GM19324 (cell line): ENCODE measurements around the gene WDR43.

Source experiments
- ATAC-seq: cut with Tn5 transposase; IDR thresholded peaks from one replicate; pipeline ENCODE4 v1.9.1; 2021; ENCODE audit warnings: mild to moderate bottlenecking, moderate library complexity; ENCODE audit not compliant: unreplicated experiment, low FRiP score

Gene WDR43

GRCh38 chr2:28894470-28895188, at the start of gene WDR43:
Gene WDR43 (plus strand): TSS chr2:28894667. CDS start chr2:28894699, 32 bp downstream.
- peak; percentile 94 for ATAC-seq

- ATAC-seq, result no peak
Observed at GRCh38 chr2:28855193-28855592, 39.3 kb upstream of the WDR43 start.

- ATAC-seq, result no peak
Observed at GRCh38 chr2:28855977-28856376, 38.5 kb upstream of the WDR43 start.

GRCh38 chr2:28868611-28869010, 25.9 kb upstream of the WDR43 start:
- ATAC-seq, result no peak

- peak; percentile 10 for ATAC-seq
Observed at GRCh38 chr2:28869494-28870145, 24.8 kb upstream of the WDR43 start.

GRCh38 chr2:28870146-28870891, 24.1 kb upstream of the WDR43 start, which contains the start of gene TRMT61B:
Gene TRMT61B (minus strand): TSS chr2:28870309. CDS start chr2:28870277, 32 bp downstream.
- ATAC-seq, result peak; percentile 94

- ATAC-seq, result no peak
Observed at GRCh38 chr2:28871620-28872019, 22.8 kb upstream of the WDR43 start.

- no peak for ATAC-seq
Observed at GRCh38 chr2:28880193-28880592, 14.3 kb upstream of the WDR43 start.

GRCh38 chr2:28893488-28893887, 979 bp upstream of the WDR43 start:
- ATAC-seq, result no peak

GRCh38 chr2:28895189-28895893, 874 bp downstream of the WDR43 start:
- peak; percentile 7 for ATAC-seq

GRCh38 chr2:28896906-28897305, 2.4 kb downstream of the WDR43 start:
- ATAC-seq, result no peak

GRCh38 chr2:28898048-28898447, 3.6 kb downstream of the WDR43 start:
- no peak for ATAC-seq

GRCh38 chr2:28901202-28901601, 6.7 kb downstream of the WDR43 start:
- ATAC-seq, result no peak

- ATAC-seq, result no peak
Observed at GRCh38 chr2:28901841-28902240, 7.4 kb downstream of the WDR43 start.

- no peak for ATAC-seq
Observed at GRCh38 chr2:28902584-28902983, 8.1 kb downstream of the WDR43 start.

- no peak for ATAC-seq
Observed at GRCh38 chr2:28904295-28904694, 9.8 kb downstream of the WDR43 start.

GRCh38 chr2:28904802-28905457, 10.5 kb downstream of the WDR43 start:
- ATAC-seq, result no peak

- ATAC-seq, result no peak
Observed at GRCh38 chr2:28905533-28905932, 11.1 kb downstream of the WDR43 start.

- no peak for ATAC-seq
Observed at GRCh38 chr2:28906376-28906775, 11.9 kb downstream of the WDR43 start.

- no peak for ATAC-seq
Observed at GRCh38 chr2:28906821-28907220, 12.4 kb downstream of the WDR43 start.
